Heart right ventricle (tissue), 16 donors: ENCODE measurements around the gene MTA3. TPM values are rescaled to one million over a fixed set of nuclear protein-coding genes. Genes with fewer than 3 reads are reported as not detected.
"Not testable (repeated sequence)": the region's sequence is repeated elsewhere in the genome, so short reads cannot be mapped to it uniquely, and the experiment has no call there.

Experiments used
- ATAC-seq, 8 donors: fragments of 200-7000 bp; cut with Tn5 transposase; one replicate each; pipeline ENCODE4 v1.9.1; 2020; ENCODE audit warnings: mild to moderate bottlenecking in 8 of 8, moderate library complexity in 8 of 8, moderate number of reproducible peaks in 1 of 8
- DNase-seq, 2 donors: peaks; one replicate each; pipeline ENCODE4 v3.0.0-alpha.2; 2020
- H3K27ac ChIP-seq, 10 donors: fragments of 200-600 bp; sonication (generic) in 2 of 10; one replicate each; pipeline versions ENCODE4 v1.5.0 to v1.8.0; 2020 to 2022; ENCODE audit warnings: mild to moderate bottlenecking in 3 of 10
- H3K27me3 ChIP-seq, 7 donors: fragments of 200-600 bp; one replicate each; pipeline ENCODE4 v1.8.0; 2021 to 2022; ENCODE audit warnings: mild to moderate bottlenecking in 2 of 7
- H3K36me3 ChIP-seq, 9 donors: fragments of 200-600 bp; sonication (generic) in 1 of 9; one replicate each; pipeline versions ENCODE4 v1.5.0 to v1.8.0; 2020 to 2022; ENCODE audit warnings: mild to moderate bottlenecking in 2 of 9
- H3K4me1 ChIP-seq, 9 donors: fragments of 200-600 bp; sonication (generic) in 1 of 9; one replicate each; pipeline versions ENCODE4 v1.5.0 to v1.8.0; 2020 to 2022; ENCODE audit warnings: mild to moderate bottlenecking in 4 of 9
- H3K4me3 ChIP-seq, 10 donors: fragments of 200-600 bp; sonication (generic) in 2 of 10; one replicate each; pipeline versions ENCODE4 v1.5.0 to v1.8.0; 2020 to 2022; ENCODE audit warnings: mild to moderate bottlenecking in 7 of 10, moderate library complexity in 2 of 10
- H3K9me3 ChIP-seq, 11 donors: fragments of 200-600 bp in 10 of 11; sonication (generic) in 2 of 11; one replicate each; pipeline versions ENCODE4 v1.5.0 to v1.8.0; 2013 to 2022; ENCODE audit warnings: mild to moderate bottlenecking in 2 of 11, control low read depth in 1 of 11, moderate library complexity in 1 of 11
- WGBS, 2 donors: extraction: QIAGEN DNeasy Blood & Tissue Kit; methylation state at CpG; one replicate each; pipeline ENCODE4 v1.1.7; 2013; ENCODE audit warnings: inconsistent platforms in 1 of 2; 5-methylcytosine and 5-hydroxymethylcytosine counted together
- intact Hi-C, 10 donors: fragments of 100-400 bp; cut with DNase I; formaldehyde crosslinking; loops; one replicate each; pipeline versions ENCODE4 v1.11.1 to v1.14.2; 2022
- polyA plus RNA-seq, 2 donors: library from polyadenylated mRNA; stranded (reverse); fragments of 200-250 nt; gene quantifications; one replicate each; pipeline ENCODE4 v1.2.3, GENCODE V29; 2013
- total RNA-seq, 10 donors: library from RNA; stranded (reverse); fragmentation: NEBNext Ultra II Directional in 3 of 10; extraction: Animal tissue kit (Norgen Biotek cat#: 25700) in 3 of 10; gene quantifications; one replicate each; pipeline versions ENCODE4 v1.2.1 to v1.2.4, GENCODE V29; 2021 to 2023
- TF ChIP-seq, protein P1 (sequence below), 9 donors: fragments of 200-600 bp; sonication (generic) in 2 of 9; IDR thresholded peaks; one replicate each; pipeline versions ENCODE4 v1.5.0 to v1.8.0; 2021 to 2022; ENCODE audit warnings: antibody characterized with exemption in 9 of 9, mild to moderate bottlenecking in 5 of 9, moderate library complexity in 1 of 9
- donor health status: Arrhythmogenic right ventricular cardiomyopathy.
- donor health status: ischemic (EF 13 %, LVEDD 7.1; RV severe dilation, severe dysfunction).
- donor health status: healthy with polysubstance abuse.
- donor health status: DM: no; HTN: yes; CAD: no.
- donor health status: DM: no; HTN: no; CAD: no.
- donor health status: ischemic (EF 25% LVEDD 6.9; RV normal size, moderate dysfunction).
- donor health status: ischemic (EF 25% LVEDD 5.7; RV mildly dilated, moderate dysfunction).
- donor health status: healthy.
- donor health status: DM: yes; HTN: yes; CAD: no.
- donor health status: Ischemic cardiomyopathy.
- donor health status: ischemic (EF 35%, LVEDD 5.7; RV mildly dilated, moderate dysfunction).
- donor health status: nonischemic (EF 11% LVEDD 7.7; RV severe dilation, severe dysfunction).
- donor health status: DM: yes; HTN: yes; CAD: no.
- donor health status: PGD.
- donor health status: ischemic (EF 29% LVEDD 5.4; RV normal size, mild dysfunction).
- donor health status: nonischemic (EF 23%, LVEDD 6.1; RV moderate dilation, normal function).

The MTA3 gene
- total and polyA plus RNA-seq, 12 donors: 11.2 to 29.4 (median 21.9) TPM

GRCh38 chr2:42639340-42640077 is 71.1 kb downstream of the MTA3 start:
- intact Hi-C loops: no loop called here
- Histone ChIP-seq H3K27ac (no peak overlapping the region), H3K4me1 (peaks cover 0 to 13% (median 5%) of the 10 kb centered on the region in 9 donors), H3K4me3 (no peak overlapping the region), H3K9me3 (no peaks in the 10 kb centered on the region), H3K27me3 (no peaks in the 10 kb centered on the region), H3K36me3 (peaks cover 0 to 12% (median 3%) of the 10 kb centered on the region in 9 donors)
- TF ChIP-seq, protein P1, sequence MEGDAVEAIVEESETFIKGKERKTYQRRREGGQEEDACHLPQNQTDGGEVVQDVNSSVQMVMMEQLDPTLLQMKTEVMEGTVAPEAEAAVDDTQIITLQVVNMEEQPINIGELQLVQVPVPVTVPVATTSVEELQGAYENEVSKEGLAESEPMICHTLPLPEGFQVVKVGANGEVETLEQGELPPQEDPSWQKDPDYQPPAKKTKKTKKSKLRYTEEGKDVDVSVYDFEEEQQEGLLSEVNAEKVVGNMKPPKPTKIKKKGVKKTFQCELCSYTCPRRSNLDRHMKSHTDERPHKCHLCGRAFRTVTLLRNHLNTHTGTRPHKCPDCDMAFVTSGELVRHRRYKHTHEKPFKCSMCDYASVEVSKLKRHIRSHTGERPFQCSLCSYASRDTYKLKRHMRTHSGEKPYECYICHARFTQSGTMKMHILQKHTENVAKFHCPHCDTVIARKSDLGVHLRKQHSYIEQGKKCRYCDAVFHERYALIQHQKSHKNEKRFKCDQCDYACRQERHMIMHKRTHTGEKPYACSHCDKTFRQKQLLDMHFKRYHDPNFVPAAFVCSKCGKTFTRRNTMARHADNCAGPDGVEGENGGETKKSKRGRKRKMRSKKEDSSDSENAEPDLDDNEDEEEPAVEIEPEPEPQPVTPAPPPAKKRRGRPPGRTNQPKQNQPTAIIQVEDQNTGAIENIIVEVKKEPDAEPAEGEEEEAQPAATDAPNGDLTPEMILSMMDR (IDR thresholded peaks at IDR 0.05): no peak
- DNase-seq (no peak), ATAC-seq (no peak)
- WGBS, 2 donors: 81% methylated on average over 5 of the region's 5 CpGs

- H3K27me3 ChIP-seq: no peaks in the 10 kb centered on the region
- WGBS, 2 donors: 92 to 94% methylated on average over 1 of the region's 1 CpG
- intact Hi-C loops: no loop called here
- peaks cover 0 to 19% (median 6%) of the 10 kb centered on the region in 9 donors for H3K36me3 ChIP-seq
- no peak overlapping the region for H3K27ac ChIP-seq
- ATAC-seq (no peak), DNase-seq (no peak)
- no peaks in the 10 kb centered on the region for H3K9me3 ChIP-seq
- H3K4me3 ChIP-seq: no peak overlapping the region
- TF ChIP-seq, protein P1 (IDR thresholded peaks at IDR 0.05): no peak
- H3K4me1 ChIP-seq: peaks cover 0 to 13% (median 5%) of the 10 kb centered on the region in 9 donors
These were observed 71.8 kb downstream of the MTA3 start for GRCh38 chr2:42640261-42640660.

GRCh38 chr2:42642371-42642770 is 73.9 kb downstream of the MTA3 start:
- DNase-seq, ATAC-seq, H3K9me3 ChIP-seq, H3K27me3 ChIP-seq, intact Hi-C loops, H3K4me3 ChIP-seq, H3K27ac ChIP-seq: not testable (repeated sequence)
- 89 to 92% methylated on average over 2 of the region's 2 CpGs for WGBS, 2 donors
- H3K4me1 ChIP-seq: peaks cover 0 to 13% (median 5%) of the 10 kb centered on the region in 9 donors
- peaks cover 0 to 31% (median 12%) of the 10 kb centered on the region in 9 donors for H3K36me3 ChIP-seq

- intact Hi-C loops: no loop called here
- Histone ChIP-seq H3K27ac (no peak overlapping the region), H3K9me3 (peaks cover 0 to 5% (median 0%) of the 10 kb centered on the region in 11 donors), H3K4me3 (no peak overlapping the region), H3K4me1 (peaks cover 0 to 4% (median 0%) of the 10 kb centered on the region in 9 donors), H3K27me3 (no peaks in the 10 kb centered on the region), H3K36me3 (peaks cover 0 to 32% (median 12%) of the 10 kb centered on the region in 9 donors)
- TF ChIP-seq, protein P1 (IDR thresholded peaks at IDR 0.05): no peak
- WGBS, 2 donors: 97 to 98% methylated on average over 2 of the region's 2 CpGs
- ATAC-seq (no peak), DNase-seq (no peak)
These were observed 77.1 kb downstream of the MTA3 start for GRCh38 chr2:42645551-42645950.

GRCh38 chr2:42648796-42649195 is 80.4 kb downstream of the MTA3 start:
- no peak overlapping the region for H3K4me3 ChIP-seq
- WGBS, 2 donors: 88 to 94% methylated on average over 8 of the region's 8 CpGs
- no peaks in the 10 kb centered on the region for H3K27me3 ChIP-seq
- intact Hi-C loops: no loop called here
- no peak overlapping the region for H3K27ac ChIP-seq
- peaks cover 0 to 36% (median 12%) of the 10 kb centered on the region in 9 donors for H3K36me3 ChIP-seq
- TF ChIP-seq, protein P1 (IDR thresholded peaks at IDR 0.05): no peak
- DNase-seq (no peak), ATAC-seq (no peak)
- peaks cover 0 to 3% (median 0%) of the 10 kb centered on the region in 9 donors for H3K4me1 ChIP-seq
- peaks cover 0 to 5% (median 0%) of the 10 kb centered on the region in 11 donors for H3K9me3 ChIP-seq
